ENCODE results near the gene ERC2. TPM values are rescaled to one million over a fixed set of nuclear protein-coding genes. Genes with fewer than 3 reads are reported as not detected.

The ERC2 gene
- total RNA-seq, 2 experiments from 2014 or later = not detected

GRCh38 chr3:56205406-56205805 lies 262.9 kb downstream of the ERC2 start:
- DNase-seq = no peak
- intact Hi-C loops (cut with micrococcal nuclease) = no loop called here
- no peak overlapping the region for H3K27ac Mint-ChIP-seq
- ChIA-PET CTCF (no interaction called here), POLR2A (no interaction called here)
- no peaks in the 10 kb centered on the region for H3K9me3 Mint-ChIP-seq
- no peak overlapping the region for H3K4me3 Mint-ChIP-seq
- H3K27me3 Mint-ChIP-seq = peaks cover 5% of the 10 kb centered on the region
- no peaks in the 10 kb centered on the region for H3K4me1 Mint-ChIP-seq (ENCODE audit: low read depth)
- no peaks in the 10 kb centered on the region for H3K36me3 Mint-ChIP-seq

GRCh38 chr3:56202997-56203396 lies 265.3 kb downstream of the ERC2 start:
- no peaks in the 10 kb centered on the region for H3K9me3 Mint-ChIP-seq
- intact Hi-C loops (cut with micrococcal nuclease) = no loop called here
- POLR2A ChIA-PET = no interaction called here
- H3K27ac Mint-ChIP-seq = no peak overlapping the region
- H3K4me1 Mint-ChIP-seq (ENCODE audit: low read depth) = no peaks in the 10 kb centered on the region
- peaks cover 5% of the 10 kb centered on the region for H3K27me3 Mint-ChIP-seq
- no peak overlapping the region for H3K4me3 Mint-ChIP-seq
- H3K36me3 Mint-ChIP-seq = no peaks in the 10 kb centered on the region
- CTCF ChIA-PET = interaction anchor here (0.6 kb wide), 1 partner anchor 1203 kb away, joined by 3 read pairs; no protein-coding TSS in a partner anchor
- DNase-seq = no peak

DNA sequence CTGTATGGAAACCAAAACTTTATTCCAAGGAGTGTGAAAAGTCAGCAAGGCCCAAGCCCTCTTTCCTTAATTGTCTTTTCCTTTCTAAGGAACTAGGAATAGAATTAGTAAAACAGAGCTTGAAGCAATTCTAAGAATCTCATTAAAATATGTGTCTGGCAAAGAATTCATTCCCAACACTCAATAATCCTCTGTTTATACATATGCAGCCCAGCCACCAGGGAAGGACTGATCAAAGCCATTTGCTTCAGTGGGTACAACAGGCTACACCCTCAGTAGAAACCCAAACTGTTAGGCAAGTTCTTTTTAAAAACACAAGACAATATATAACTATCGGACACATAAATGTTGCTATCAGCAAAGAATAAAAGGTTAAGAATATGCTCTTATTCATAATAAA lies 266.9 kb downstream of the ERC2 start:
- H3K36me3 Mint-ChIP-seq = no peaks in the 10 kb centered on the region
- POLR2A ChIA-PET = no interaction called here
- DNase-seq = no peak
- H3K9me3 Mint-ChIP-seq = no peaks in the 10 kb centered on the region
- H3K27me3 Mint-ChIP-seq = peaks cover 5% of the 10 kb centered on the region
- no peak overlapping the region for H3K27ac Mint-ChIP-seq
- H3K4me1 Mint-ChIP-seq (ENCODE audit: low read depth) = no peaks in the 10 kb centered on the region
- H3K4me3 Mint-ChIP-seq = no peak overlapping the region
- CTCF ChIA-PET = no interaction called here
- intact Hi-C loops (cut with micrococcal nuclease) = no loop called here

GRCh38 chr3:56200251-56200650 lies 268.0 kb downstream of the ERC2 start:
- ChIA-PET CTCF (no interaction called here), POLR2A (no interaction called here)
- no peak overlapping the region for H3K27ac Mint-ChIP-seq
- peaks cover 5% of the 10 kb centered on the region for H3K27me3 Mint-ChIP-seq
- H3K36me3 Mint-ChIP-seq = no peaks in the 10 kb centered on the region
- H3K9me3 Mint-ChIP-seq = no peaks in the 10 kb centered on the region
- H3K4me3 Mint-ChIP-seq = no peak overlapping the region
- intact Hi-C loops (cut with micrococcal nuclease) = no loop called here
- no peaks in the 10 kb centered on the region for H3K4me1 Mint-ChIP-seq (ENCODE audit: low read depth)
- no peak for DNase-seq

- CTCF ChIA-PET = no interaction called here
- intact Hi-C loops (cut with micrococcal nuclease) = no loop called here
- no peak overlapping the region for H3K4me3 Mint-ChIP-seq
- H3K9me3 Mint-ChIP-seq = no peaks in the 10 kb centered on the region
- POLR2A ChIA-PET = no interaction called here
- no peaks in the 10 kb centered on the region for H3K36me3 Mint-ChIP-seq
- no peaks in the 10 kb centered on the region for H3K4me1 Mint-ChIP-seq (ENCODE audit: low read depth)
- peaks cover 3% of the 10 kb centered on the region for H3K27me3 Mint-ChIP-seq
- no peak overlapping the region for H3K27ac Mint-ChIP-seq
- DNase-seq = no peak
Measured at GRCh38 chr3:56197991-56198390, 270.3 kb downstream of the ERC2 start.

DNA sequence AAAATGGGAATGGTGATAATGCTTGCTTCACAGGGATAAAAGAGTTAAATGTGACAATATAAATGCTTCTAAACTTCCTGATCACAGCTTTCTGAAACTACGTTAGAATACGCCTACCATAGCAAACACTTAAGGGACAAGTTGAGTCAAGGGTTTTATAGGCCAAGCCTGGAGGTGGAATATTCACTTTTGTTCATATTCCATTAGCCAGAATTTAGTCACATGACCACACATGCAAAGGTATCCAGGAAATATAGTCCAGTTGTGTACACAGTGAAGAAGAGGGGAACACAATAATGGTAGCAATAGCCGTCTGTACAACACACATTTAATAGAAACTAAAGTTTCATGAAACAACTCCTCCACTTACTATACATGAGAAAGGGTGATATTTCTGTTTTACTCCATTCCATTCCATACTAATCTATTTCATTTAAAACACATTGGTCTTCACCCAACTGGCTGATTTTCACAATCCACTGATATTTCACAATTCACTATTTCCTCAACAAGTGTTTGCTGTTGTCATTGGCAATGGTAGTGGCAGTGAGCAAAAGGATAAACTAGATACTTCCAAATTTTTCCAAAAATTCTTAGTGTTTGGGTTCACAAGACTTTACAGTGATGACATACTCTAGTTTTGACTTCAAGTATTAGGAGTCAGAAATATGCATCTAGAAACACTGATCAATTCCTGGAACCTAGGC lies 270.9 kb downstream of the ERC2 start:
- ChIA-PET CTCF (no interaction called here), POLR2A (no interaction called here)
- Mint-ChIP-seq H3K36me3 (no peaks in the 10 kb centered on the region), H3K4me3 (no peak overlapping the region), H3K27ac (no peak overlapping the region), H3K27me3 (peaks cover 3% of the 10 kb centered on the region), H3K4me1 (ENCODE audit: low read depth) (no peaks in the 10 kb centered on the region), H3K9me3 (no peaks in the 10 kb centered on the region)
- intact Hi-C loops (cut with micrococcal nuclease) = no loop called here
- DNase-seq = no peak

- intact Hi-C loops (cut with micrococcal nuclease) = no loop called here
- no peaks in the 10 kb centered on the region for H3K9me3 Mint-ChIP-seq
- ChIA-PET POLR2A (no interaction called here), CTCF (no interaction called here)
- H3K4me1 Mint-ChIP-seq (ENCODE audit: low read depth) = no peaks in the 10 kb centered on the region
- H3K27me3 Mint-ChIP-seq = peaks cover 3% of the 10 kb centered on the region
- no peak overlapping the region for H3K27ac Mint-ChIP-seq
- no peak for DNase-seq
- no peaks in the 10 kb centered on the region for H3K36me3 Mint-ChIP-seq
- H3K4me3 Mint-ChIP-seq = no peak overlapping the region
Measured at GRCh38 chr3:56196700-56197099, 271.6 kb downstream of the ERC2 start.

DNA sequence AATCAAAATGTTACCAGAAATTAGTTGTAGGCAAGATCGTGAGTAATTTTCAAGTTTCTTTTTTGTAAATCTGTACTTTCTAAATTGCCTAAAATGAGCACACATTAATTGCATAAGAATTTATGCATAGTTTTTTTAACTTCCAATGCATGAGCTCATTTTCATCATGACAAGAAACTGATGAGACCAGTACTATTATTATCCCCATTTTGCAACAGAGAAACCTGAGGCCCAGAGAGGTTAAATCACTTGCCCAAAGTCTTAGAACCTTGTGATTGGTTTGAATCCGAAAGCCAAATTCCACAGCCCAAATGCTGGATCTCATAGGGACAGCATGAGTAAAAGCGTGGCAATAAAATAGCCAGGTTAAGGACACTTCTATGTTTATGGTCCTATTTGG lies 274.7 kb downstream of the ERC2 start:
- DNase-seq = no peak
- ChIA-PET POLR2A (no interaction called here), CTCF (no interaction called here)
- Mint-ChIP-seq H3K4me3 (no peak overlapping the region), H3K36me3 (no peaks in the 10 kb centered on the region), H3K9me3 (no peaks in the 10 kb centered on the region), H3K27me3 (peaks cover 1% of the 10 kb centered on the region), H3K4me1 (ENCODE audit: low read depth) (no peaks in the 10 kb centered on the region), H3K27ac (no peak overlapping the region)
- intact Hi-C loops (cut with micrococcal nuclease) = no loop called here

DNA sequence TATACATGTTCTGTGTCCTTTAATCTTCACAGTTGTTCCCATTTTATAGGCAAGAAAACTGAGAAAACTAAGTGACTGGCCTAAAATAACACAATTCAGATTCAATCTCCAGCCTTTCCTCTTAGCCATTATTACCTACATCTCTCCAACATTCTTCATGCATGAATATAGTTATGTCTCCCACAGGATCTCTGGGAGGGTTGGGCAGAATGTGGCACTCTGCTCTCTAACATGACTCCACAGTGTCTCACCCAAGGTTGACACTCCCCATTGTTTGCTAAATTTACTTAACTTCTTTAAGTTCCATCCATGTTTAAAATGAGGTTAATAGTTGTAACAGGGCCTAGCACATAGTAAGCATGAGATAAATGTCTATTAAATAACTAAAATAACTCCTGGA lies 276.3 kb downstream of the ERC2 start:
- CTCF ChIA-PET = no interaction called here
- POLR2A ChIA-PET = no interaction called here
- no peak overlapping the region for H3K4me3 Mint-ChIP-seq

GRCh38 chr3:56190771-56191305 lies 277.4 kb downstream of the ERC2 start:
- Mint-ChIP-seq H3K4me1 (ENCODE audit: low read depth) (no peaks in the 10 kb centered on the region), H3K36me3 (no peaks in the 10 kb centered on the region), H3K4me3 (no peak overlapping the region), H3K27me3 (peaks cover 1% of the 10 kb centered on the region), H3K9me3 (no peaks in the 10 kb centered on the region), H3K27ac (no peak overlapping the region)
- POLR2A ChIA-PET = no interaction called here
- intact Hi-C loops (cut with micrococcal nuclease) = no loop called here
- CTCF ChIA-PET = no interaction called here
- DNase-seq = no peak

More for the DNA sequence above, 276.3 kb downstream of the ERC2 start:
- intact Hi-C loops (cut with micrococcal nuclease) = no loop called here
- H3K27me3 Mint-ChIP-seq = peaks cover 1% of the 10 kb centered on the region
- H3K36me3 Mint-ChIP-seq = no peaks in the 10 kb centered on the region
- no peak for DNase-seq
- H3K27ac Mint-ChIP-seq = no peak overlapping the region
- H3K4me1 Mint-ChIP-seq (ENCODE audit: low read depth) = no peaks in the 10 kb centered on the region
- no peaks in the 10 kb centered on the region for H3K9me3 Mint-ChIP-seq

GRCh38 chr3:56190130-56190529 lies 278.1 kb downstream of the ERC2 start:
- peaks cover 1% of the 10 kb centered on the region for H3K27me3 Mint-ChIP-seq
- no peaks in the 10 kb centered on the region for H3K9me3 Mint-ChIP-seq
- CTCF ChIA-PET = no interaction called here
- H3K27ac Mint-ChIP-seq = no peak overlapping the region
- no peaks in the 10 kb centered on the region for H3K4me1 Mint-ChIP-seq (ENCODE audit: low read depth)
- DNase-seq = no peak
- no peak overlapping the region for H3K4me3 Mint-ChIP-seq
- no peaks in the 10 kb centered on the region for H3K36me3 Mint-ChIP-seq
- POLR2A ChIA-PET = no interaction called here
- intact Hi-C loops (cut with micrococcal nuclease) = no loop called here

- Mint-ChIP-seq H3K27ac (no peak overlapping the region), H3K36me3 (no peaks in the 10 kb centered on the region), H3K4me3 (no peak overlapping the region), H3K9me3 (no peaks in the 10 kb centered on the region), H3K4me1 (ENCODE audit: low read depth) (no peaks in the 10 kb centered on the region), H3K27me3 (peaks cover 1% of the 10 kb centered on the region)
- ChIA-PET CTCF (no interaction called here), POLR2A (interaction anchor here (0.6 kb wide), 1 partner anchor 15 kb away, joined by 4 read pairs; no protein-coding TSS in a partner anchor)
- no peak for DNase-seq
- intact Hi-C loops (cut with micrococcal nuclease) = no loop called here
Measured at GRCh38 chr3:56189536-56189935, 278.7 kb downstream of the ERC2 start.

GRCh38 chr3:56188201-56188600 lies 280.1 kb downstream of the ERC2 start:
- ChIA-PET POLR2A (no interaction called here), CTCF (no interaction called here)
- Mint-ChIP-seq H3K27me3 (peaks cover 1% of the 10 kb centered on the region), H3K4me1 (ENCODE audit: low read depth) (no peaks in the 10 kb centered on the region), H3K36me3 (no peaks in the 10 kb centered on the region), H3K27ac (no peak overlapping the region), H3K9me3 (no peaks in the 10 kb centered on the region), H3K4me3 (no peak overlapping the region)
- DNase-seq = no peak
- intact Hi-C loops (cut with micrococcal nuclease) = no loop called here
